HG03095 (cell line): Measurements from ENCODE around the gene BCAS3.

Source experiments
- ATAC-seq: cut with Tn5 transposase; IDR thresholded peaks from one replicate; pipeline ENCODE4 v1.9.1; 2021; ENCODE audit warnings: moderate library complexity; ENCODE audit not compliant: unreplicated experiment

Gene BCAS3

DNA sequence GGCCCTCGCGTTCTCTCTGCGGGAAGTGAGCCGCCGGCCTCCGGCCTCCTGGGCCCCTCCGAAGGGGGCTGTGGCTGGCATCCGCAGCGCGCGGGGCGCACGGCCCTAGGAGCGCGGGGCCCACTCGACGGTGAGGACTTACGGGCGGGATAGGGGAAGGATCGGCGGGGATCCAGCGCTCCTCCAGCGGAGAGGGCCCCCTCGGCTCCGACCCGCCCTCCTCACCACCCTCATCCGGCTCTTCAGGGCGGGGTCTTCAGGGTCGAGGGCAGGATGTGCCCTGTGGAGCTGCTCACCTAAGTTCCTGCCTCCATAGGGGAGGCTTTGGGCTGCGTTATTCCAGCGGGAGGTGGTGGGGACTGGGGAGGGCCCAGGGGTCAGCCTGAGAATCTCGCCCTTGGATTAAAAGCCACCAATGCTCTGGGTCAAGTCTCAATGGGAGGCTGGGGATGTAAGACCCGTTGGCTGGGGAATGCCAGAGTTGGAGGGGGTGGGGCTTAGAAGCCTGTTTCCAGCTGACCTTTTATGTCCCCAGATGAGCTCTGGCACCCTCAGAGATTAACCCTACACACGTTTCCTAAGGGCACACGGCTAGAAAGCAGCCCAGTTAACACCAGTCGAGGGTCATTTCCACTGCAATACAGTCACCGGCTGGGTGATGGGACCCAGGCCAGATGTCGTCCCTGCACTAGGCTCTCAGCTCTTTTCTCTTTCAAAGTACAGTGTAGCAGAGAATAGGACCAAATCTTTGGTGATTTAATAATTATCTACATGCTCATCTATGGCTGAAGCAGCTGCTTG lies 735.4 kb downstream of the BCAS3 start:
- ATAC-seq = no peak

DNA sequence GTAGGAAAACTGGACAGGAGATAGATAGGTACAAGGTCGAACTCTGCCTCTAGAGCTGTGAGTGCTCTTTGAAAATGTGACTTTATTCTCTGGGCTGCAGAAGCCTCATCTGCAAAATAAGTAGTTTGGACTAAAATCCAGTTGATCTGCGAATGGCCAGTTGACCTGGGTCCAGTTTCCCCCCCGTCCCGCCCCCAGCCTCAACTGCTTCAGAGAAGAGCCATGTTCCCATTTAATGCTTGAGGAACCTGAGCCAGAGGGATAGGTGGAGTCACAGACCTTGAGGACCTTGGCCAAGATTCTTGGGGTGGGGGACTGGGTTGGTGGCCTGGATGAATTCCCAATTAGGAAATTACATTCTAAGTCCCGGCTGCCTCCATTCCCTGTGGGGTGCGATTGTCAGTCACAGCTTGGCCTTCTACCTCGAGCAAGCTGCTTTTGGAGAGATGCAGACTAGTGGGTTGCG lies 736.0 kb downstream of the BCAS3 start:
- ATAC-seq = no peak

DNA sequence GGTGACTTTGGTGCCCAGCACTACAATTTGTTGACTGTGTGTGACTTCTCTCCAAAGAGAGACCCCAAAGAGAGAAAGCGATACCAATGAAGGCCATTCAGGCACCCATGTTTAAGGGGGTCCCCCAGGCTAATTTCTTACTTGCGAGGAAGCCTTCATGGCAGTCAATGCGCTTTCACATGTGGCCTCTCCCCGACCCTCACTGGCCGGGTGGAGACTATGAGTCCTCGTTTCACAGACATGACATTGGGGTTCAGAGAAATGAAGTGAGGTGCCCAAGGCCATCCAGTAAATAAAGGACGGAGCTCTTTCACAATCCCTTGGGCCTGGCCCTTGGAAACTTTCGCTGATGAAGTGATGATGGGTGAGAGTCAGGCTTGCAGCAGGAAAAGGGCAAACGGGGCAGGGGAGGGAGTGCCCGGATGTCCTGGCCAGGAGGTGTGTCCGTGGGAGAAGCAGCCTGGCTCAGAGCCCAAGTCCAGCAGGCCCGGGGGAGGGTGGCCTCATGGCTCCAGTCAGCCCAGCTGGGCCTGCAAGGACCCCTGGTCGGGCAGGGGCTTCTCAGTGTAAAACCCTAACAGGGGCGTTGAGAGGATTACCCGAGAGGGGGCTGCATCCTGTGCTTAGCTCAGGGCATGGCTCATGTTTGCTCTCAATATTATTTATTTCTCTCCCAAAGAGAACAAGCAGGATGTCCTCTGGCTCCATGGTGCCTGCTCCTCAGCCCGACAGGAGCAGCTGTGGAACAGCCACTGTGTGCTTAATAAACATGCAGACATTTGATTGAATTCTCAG lies 736.7 kb downstream of the BCAS3 start:
- ATAC-seq = no peak

DNA sequence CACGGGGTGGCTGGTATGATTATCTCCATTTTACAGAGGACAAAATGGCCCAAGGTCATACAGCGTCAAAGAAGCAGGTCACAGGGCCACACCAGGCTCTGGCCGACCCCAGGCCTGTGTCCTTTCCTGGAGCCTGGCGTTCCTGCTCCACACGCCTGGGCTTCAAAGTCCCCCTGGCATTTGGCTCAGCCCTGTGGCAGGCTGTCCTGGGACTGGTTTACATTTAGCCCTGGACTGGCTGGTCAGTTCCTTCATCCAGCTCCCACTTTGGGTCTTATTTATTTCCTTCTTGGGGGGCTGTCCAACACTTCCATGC lies 737.2 kb downstream of the BCAS3 start:
- no peak for ATAC-seq

DNA sequence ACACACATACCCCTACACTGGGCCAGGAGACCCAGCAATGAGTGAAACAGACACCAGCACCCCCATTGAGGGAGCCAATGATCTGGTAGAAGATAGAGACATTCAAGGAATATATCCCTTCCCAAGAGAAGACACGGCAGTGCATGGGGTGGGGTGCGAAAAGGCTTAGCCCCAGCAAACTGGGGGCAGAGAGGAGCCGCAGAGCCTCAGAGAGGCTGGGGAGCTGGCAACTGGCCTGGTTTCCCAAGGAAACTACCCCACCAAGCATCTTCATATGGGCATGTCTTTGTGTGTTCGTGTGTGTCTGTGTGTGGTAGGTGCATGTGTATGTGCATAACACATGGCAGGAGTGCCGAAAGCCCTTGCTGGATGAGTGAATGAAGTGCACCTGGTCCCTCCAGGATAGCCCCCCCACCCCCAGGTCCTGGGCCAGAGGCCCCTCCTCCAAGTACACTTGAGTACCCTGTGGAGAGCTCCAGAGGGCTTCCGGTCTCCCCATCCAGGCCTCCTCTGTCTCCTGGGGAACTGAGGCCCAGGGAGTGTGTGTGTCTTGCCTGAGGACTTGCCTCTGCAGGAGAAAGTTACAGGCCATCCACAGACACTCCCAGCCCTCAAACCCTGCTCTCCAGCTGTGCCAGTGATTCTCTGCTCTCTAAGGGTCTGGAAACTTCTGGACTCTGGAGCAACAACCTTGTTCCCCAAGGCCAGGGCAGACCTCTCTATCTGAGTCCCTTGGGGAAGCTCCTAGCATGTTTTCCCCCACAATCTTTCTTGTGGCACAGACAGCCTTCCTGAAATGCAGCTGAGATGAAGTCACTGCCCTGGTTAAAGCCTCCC lies 737.9 kb downstream of the BCAS3 start:
- ATAC-seq = no peak

DNA sequence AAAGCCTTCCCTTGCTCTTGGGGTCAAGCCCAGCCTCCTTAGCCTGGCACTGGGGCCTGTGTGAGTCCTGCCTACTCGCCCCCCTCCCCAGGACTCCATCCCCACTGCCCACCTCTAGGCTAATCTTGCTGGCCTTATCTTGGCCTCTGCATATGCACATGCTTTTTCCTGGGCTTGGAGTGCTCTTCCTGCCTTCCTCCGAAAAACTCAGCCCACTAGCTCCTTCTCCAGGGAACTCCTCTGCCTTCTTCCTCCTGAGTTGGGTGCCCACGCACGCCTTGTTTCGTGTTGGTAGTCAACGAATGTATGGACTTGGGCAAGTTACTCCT lies 738.5 kb downstream of the BCAS3 start:
- no peak for ATAC-seq

DNA sequence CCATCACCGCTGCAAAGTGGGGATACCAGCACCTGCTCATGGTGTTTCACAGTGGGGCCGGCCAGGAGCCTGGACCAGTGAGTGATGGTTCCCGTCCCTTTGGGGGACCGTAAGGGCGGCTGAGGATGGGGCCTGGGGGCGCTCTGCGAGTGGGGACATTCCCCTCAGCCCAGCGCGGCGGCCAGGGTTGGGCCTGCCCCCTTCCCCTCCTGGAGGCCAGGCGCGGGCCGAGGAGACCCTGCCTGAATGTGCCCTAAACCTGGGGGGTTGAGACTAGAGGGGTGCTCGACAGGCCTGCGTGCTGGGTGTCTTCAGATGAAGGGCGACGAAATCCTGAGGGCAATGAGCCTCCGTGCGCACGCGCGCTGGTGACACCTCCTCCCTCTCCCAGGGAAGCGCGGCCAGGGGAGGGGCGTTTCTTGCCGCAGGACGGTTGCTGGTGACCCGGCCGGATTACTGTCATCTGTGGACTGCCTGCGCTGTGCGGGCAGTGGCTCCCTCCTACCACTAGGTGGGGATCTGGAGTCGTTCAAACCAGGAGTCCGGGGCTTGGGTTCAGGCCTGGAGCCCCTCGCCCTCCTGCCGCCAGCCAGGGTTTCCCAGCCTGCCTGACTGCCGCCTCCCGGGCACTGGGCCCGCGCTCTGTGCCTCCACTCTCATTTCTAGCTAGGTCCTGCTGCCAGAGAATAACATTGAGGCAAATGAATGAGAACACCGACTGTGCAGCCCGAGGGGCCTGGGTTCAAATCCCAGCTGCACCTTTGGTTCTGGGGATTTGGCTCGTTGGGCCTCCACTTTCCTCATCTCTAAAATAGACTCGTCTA lies 739.1 kb downstream of the BCAS3 start:
- no peak for ATAC-seq

DNA sequence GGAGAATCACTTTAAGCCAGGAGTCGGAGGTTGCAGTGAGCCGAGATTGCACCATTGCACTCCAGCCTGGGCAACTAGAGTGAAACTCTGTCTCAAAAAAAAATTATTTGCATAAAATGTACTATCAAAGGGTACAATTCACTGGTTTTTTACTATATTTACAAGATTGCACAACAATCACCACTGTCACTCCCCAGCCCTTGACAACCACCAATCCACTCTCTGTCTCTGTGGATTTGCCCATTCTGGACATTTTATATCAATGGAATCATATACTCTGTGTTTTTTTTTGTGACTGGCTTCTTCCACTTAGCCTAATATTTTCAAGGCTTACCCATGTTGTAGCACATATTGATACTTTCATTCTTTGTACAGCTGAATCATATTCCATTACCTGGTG lies 740.8 kb downstream of the BCAS3 start:
- no peak for ATAC-seq

DNA sequence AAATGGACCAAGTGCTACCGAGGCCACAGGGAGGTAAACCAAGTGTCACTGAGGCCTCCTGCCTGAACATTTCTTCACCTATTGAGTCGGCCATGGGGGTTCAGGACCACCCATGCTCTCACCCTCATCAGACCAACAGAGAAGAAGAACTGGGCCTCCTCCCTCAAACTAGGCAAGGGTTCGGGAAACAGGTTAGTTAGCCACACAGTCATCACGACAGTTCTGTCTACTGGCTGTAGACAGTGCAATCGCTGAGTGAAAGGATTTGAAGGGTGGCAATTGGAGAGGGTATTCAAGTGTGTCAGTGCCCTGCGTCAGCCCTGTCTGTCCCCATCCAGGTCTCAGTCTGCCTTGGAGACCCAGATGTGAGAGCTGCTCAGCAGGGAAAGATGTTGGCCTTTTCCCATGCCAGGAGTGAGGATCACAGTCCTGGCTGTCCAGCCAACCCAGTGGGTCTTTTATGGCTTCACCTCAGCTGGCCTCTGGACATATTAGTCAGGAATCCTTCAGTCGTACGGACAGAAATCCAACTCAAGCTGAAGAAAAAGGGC lies 741.9 kb downstream of the BCAS3 start:
- ATAC-seq = no peak

DNA sequence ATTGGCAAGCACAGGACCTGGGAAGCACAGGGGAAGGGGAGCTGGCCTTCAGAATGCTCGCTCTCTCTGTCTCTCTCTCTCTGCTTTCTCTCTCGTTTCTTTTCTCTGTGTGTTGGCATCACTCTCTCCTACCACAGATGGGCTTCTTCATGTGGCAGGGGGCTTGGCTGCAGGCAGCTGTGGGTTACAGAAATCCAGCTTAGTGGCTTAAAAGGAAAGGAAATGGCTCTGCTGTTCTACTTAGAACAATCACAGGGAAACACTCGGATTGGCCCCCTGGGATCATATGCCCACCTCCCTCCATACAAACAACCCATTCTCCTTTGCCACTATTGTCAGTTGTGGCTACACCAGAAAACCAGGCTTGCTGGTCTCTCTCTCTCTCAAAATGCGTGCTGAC lies 742.4 kb downstream of the BCAS3 start:
- no peak for ATAC-seq

DNA sequence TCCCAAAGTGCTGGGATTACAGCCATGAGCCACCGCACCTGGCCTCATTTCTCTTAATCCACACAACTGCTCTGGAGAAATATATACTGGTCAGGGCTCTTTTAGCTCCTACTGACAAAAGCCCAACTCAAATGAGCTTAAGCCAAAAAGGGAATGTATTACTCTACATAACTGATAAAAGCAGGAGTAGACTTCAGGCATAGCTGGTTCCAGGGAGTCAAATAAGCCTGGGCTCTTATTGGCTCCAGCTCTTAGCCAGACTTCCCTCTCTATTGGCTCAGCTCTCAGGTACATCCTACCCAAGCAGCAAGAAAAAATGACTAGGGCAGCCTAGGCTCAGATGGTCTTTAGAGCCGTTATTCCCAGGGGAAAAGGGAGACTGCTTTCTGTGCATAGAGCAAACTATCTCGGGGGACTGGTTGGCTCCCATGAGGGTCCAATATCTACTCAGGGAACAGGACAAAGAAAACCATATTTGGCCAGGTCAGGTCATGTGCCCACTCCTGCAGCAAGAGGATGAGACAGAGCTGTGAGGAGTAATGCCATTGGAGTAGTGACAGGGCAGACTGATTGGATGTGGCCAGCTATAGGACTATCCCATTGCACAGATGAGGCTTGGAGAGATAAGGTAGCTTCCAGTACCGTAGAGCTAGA lies 743.2 kb downstream of the BCAS3 start:
- no peak for ATAC-seq

DNA sequence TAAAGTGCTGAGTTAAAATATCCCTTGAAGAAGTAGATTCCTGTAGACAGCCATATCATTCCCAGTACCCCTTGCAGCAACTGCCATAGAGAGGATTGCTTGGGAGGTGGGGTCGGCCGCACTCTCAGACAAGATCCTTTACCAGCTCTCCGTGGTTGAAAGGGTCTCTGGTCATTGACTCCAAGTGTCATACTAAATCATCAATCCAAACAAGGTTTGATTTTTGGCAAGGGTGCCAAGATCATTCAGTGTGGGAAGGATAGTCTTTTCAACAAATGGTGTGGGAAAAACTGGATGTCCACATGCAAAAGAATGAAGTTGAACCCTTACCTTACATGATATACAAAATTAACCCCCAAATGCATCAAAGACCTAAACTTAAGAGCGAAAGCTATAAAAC lies 743.8 kb downstream of the BCAS3 start:
- ATAC-seq = no peak

DNA sequence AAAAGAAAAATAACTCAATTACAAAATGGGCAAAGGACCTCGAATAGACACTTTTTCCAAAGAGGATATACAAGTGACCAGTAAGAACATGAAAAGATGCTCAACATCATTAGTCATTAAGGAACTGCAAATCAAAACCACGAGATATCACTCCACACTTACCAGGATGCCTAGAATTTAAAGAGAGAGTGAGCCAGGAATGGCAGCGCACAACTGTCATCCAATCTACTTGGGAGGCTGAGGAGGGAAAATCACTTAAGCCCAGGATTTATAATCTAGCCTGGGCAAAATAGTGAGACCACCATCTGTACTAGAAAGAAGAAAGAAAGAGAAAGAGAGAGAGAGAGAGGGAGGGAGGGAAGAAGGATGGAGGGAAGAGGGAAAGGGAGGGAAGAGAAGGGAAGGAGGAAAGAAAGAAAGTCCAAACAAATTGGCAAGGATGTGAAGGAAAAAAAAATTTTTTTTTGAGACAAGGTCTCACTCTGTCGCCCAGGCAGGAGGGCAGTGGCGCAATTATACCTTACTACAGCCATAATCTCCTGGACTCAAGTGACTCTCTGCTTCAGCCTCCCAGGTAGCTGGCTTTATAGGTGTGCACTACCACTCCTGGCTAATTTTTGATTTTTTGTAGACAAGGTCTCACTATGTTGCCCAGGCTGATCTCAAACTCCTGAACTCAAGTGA lies 744.6 kb downstream of the BCAS3 start:
- ATAC-seq = no peak

DNA sequence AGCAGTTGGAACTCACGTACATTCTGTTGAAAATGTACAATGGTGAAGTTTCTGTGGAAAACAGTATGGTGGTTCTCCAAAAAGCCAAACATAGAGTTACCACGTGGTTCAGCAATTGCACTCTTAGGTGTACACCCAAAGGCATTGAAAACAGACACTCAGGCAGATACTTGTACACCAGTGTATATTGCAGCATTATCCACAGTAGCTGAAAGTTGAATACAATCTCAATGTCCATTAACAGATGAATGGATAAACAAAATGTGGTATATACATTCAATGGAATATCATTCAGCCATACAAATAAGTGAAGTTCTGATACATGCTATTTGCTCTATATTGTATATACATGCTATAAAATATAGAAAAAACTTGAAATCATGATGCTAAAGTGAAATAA lies 745.2 kb downstream of the BCAS3 start:
- no peak for ATAC-seq

DNA sequence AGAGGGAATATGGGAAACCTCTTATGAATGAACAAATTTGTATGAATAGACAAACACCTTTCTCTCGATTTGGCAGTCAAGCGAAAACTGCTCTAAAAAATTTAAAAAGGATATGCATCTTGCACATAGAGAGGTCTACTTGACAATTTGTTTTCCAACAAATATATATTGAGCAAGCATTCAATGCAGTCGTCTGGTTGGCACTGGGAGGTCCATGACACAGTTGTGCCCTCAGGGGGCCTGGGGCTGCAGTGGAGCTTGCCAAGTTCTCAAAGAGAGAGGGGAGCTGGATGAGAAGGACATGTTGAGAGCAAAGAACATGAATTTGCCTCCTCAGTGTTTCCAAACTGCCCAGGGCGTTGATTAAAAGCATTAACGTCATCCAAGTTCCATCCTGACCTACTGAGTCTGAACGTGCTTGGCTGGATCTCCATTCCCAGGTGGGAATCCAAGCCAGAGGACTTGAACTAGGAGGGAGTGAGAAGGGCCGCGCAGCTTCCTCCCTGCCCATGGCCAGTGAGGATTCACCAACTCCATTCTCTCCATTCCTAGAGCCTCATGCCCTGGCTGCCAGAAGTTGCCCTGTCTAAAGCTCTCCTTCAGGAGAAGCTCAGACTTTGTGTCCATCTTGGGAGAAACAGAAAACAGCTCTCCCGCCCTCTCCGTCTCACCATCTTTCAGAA lies 746.5 kb downstream of the BCAS3 start:
- no peak for ATAC-seq

DNA sequence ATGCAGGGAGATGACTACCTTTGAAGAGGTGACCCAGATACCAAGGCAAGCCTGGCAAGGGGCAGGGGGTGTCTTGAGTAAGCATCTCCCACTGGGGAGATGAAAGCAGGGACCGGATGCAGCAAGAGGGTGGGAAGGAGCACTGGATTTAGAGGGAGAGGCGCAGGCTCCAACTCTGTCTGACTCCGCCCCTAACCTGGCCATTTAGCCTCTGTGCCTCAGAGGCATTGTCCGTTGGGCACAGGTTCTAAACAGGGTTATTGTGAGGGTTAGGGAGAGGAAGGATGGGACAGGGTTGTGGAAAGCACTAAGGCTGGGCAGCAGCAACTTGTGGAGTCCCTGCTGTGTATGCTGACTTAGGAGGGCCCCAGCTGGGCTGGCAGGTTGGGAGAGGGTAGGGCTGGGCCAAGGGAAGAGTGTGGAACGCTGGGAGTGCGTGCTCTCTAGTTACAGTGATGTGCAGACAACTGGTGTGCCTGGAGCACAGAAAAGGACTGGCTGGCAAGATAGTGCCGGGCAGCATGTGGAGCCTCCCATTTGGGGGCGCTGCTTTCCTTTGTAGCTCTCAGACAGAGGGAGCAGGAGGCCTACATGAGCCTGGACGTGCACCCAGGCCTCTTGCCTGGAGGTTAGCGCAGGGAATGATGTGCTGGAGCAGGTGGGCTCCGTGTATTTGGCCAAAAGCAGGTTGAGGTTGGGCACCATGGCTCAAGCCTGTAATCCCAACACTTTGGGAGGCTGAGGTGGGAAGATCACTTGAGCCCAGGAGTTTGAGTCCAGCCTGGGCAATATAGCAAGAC lies 748.2 kb downstream of the BCAS3 start:
- ATAC-seq = no peak

DNA sequence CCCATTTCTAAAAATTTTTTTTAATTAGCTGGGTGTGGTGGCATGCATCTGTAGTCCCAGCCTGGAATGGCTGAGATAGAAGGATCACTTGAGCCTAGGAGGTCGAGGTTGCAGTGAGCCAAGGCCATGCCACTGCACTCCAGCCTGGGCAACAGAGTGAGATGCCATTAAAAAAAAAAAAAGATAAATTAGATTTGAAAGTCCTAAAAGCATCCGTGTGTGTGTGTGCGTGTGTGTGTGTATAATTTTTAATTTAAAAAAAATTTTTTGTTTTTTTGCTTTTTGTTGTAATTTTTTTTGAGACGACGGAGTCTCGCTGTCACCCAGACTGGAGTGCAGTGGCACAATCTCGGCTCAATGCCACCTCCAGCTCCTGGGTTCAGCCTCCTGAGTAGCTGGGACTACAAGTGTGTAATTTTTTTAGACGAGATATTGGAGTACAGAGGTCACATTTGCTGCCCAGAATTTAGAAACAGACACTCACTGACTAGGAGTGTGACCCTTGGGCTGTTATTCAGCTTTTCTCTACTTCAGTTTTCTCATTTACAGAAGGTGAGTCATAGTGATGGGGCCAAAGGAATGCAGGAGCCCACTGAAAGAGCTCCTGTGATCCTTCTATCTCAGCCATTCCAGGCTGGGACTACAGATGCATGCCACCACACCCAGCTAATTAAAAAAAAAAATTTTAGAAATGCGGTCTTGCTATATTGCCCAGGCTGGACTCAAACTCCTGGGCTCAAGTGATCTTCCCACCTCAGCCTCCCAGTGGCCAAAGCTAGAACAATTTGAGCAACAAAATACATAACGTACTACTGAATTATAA lies 749.0 kb downstream of the BCAS3 start:
- ATAC-seq = no peak
